ENCODE data around the gene NECAB2.

Gene NECAB2

DNA sequence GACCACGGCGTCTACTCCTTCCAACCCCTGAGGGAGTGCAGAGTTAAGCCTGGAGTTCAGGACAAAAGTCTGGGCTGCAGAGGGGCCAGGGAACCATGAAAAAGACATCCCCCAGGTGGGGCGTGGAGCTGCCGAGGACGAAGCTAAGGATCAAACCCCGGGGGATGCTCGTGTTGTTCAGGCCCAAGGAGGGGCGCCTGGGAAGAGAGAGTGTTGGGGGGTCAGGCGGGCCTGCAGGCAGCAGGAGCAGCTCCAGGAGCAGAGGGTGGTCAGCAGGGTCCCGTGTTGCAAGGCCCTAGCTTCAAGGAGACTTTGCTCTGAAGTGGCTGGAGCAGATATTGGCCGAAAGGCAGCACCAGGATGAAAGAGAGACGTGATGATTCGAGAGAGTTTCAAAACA is 26.7 kb downstream of the NECAB2 start:
- no peak for DNase-seq

DNA sequence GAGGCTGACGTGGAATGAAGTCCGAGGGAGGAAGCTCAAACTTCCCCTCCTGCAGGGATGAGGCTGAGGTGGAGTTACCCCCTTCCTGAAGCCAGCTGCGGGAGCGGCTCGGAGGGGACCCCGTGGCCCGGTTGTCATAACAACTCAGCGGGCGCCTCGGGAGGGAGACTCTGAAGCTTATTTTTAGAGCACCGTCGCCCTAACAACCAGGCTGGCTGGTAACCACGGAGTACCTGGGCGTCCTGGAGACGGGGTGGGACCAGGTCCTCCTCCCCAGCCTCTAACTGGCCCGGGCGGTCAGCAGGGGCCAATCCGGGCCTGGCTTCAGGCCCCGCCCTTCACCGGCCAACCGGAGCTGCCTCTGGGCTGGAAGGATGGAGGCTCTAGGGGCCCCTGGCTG is 27.7 kb downstream of the NECAB2 start:
- DNase-seq, result no peak

DNA sequence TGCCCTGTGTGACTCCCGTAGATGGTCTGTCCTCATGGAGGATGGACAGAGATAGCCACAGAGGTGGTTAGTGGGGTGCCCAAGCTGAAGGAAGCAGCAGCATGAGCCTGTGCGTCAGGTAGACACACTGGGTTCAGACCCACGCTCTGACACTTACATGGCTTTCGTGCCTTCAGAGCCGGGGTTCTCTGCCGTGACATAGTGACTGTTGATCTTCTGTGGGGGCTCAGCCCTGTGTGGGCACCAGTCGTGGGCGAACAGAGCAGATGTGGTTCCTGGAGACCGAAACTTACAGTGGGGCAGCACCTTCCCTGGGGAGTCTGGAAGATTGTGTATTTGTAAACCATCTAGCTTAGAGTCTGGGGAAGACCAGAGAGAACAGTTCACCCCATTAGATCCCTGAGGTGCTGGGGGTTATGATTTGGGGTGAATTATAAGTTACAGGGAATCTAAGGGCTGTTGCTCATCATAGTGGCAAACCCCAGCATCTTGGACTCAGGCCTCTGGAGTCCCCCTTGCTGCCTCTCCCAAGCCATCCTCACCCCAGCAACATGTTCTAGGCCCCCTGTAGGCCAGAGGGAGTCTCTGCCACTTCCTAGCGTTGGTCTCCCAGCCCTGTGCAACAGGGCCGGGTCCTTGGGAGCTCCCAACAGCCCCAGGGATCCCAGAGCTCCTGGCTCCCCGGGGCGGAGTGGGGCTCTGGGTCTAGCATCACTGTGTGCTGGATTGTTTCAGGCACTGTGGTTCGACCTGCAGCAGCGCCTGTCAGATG is 28.6 kb downstream of the NECAB2 start:
- no peak for DNase-seq

DNA sequence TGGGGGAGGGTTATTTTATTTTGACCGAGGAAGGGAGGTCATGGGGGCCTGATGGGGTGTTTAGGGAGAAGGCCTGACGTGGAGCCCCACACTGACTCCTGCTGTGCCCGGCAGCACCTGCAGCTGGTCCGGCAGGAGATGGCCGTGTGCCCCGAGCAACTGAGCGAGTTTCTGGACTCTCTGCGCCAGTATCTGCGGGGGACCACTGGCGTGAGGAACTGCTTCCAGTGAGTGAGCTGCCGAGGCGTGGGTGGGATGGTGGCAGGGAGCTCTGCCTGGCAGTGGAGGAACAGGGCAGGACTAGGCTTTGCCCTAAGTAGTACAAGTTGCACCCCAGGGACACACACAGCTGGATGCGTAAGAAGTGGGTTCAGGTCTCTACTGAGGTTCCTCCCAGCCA is 30.0 kb downstream of the NECAB2 start:
- DNase-seq, result no peak

DNA sequence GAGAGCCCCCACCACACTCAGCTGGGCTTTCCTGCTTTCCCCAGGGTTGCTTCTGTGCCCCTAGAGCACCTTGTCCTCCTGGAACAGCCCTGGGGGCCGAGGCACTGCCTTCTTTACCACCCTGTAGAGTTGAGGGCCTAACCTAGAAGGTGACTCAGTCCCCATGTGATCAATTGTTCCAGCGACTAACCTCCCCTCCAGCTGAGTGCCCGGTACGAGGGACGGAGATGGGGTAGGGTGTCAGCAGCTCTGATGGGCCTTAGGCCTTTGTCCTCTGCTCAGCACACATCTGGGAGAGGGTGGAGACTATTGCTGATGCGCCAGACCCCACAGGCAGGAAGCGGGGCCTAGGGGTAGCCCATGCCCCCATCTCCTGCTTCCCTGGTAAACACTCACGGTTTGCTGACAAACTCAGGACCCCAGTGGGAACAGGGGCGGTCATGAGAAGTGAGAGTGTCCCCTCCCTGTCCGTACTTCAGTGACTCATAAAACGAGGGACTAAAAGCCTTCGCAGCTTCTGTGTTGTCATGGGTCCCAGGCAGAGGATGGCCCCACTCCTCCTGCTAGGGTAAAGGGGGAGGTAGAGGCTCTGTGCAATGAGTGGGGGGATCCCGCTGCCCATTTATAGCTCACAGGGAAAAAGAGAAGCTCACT is 33.1 kb downstream of the NECAB2 start:
- DNase-seq, result no peak

DNA sequence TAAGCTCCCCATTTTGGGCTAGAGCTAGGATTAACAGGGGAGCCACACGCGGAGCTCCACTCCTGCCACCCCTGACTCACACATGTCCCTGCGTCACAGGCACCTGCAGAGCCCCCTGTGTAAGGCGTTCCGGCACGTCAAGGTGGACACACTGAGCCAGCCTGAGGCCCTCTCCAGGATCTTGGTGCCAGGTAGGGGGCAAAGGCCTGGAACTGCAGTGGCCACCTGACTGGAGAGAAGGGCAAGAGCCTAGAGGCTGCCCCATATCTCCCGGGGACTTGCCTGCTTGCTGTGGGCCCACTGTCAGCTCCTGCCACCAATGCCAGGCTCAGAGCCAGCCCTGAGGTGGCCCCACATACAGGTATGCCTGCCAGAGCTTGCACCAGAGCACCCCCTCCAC is 33.7 kb downstream of the NECAB2 start:
- DNase-seq, result no peak

DNA sequence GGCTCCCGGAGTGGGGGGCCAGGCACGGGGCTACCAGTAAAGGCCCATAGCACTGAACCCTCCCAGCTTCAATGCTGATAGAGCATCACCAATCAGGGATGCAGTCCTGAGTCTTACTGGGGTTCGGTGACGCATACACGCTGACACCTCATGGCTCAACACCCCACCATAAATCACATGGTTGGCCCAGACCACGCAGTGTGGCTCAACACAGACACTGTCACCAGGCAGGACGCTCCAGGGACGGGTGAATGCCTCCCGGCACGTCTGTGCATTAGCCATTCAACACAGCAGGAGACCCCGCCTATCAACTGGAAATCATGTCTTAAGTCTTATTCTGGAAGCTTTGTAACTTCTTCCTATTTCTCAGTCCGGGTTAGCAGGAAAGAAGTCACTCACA is 35.0 kb downstream of the NECAB2 start:
- no peak for DNase-seq

DNA sequence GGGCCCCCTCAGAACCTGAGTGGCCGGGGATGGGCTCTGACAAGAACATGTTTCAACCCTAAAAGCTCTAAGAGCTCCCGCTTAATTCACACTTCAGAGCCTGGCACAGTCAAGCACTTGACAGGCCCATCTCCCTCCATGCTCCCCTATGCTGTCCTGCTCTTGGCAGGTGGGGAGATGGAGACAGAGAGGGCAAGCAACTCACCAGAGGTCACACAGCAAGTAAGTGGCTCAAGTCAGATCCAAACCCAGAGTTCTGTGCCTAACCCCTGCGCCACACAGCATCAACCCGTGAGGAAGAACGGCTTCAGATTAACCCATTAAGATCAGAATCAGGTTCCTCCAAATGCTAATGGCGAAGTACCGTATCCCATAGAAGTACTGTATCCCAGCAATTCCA is 36.4 kb downstream of the NECAB2 start:
- DNase-seq, result no peak

DNA sequence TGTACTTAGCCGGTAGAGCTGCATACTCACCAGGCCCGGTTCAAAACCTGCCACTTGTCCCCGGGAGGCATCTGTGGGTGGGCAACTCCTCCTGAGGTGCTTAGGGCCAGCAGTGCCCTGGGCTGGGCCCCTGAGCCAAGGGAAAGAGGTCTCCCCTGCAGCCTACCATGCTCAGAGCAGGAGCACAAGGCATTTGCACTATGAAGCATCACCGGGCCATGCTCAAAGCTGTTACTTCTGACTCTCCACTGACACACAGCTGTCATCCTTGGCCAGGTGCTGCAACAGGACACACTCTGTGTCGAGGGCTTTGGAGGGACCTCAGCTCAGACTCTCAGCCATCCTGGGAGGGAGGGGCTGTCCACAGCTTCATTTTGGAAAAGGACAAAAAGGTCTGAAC is 37.3 kb downstream of the NECAB2 start:
- no peak for DNase-seq

DNA sequence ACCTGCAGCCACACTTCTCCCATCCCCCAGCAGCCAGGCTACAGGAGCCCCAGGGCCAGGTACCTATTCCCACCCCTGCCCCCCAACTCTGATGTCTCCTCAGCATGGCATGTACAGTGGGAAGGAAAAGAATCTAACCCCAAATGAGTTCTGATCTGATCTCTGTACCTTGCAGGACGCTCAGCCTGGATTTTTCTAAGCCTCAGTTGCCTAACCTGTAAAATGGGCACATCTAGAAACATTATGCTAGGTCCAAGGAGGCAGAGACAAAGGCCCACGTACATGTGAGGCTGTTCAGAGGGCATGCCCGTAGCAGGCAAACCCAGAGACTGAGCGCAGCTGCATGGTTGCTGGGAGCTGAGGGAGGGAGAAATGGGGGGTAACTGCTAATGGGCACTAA is 39.5 kb downstream of the NECAB2 start:
- no peak for DNase-seq

DNA sequence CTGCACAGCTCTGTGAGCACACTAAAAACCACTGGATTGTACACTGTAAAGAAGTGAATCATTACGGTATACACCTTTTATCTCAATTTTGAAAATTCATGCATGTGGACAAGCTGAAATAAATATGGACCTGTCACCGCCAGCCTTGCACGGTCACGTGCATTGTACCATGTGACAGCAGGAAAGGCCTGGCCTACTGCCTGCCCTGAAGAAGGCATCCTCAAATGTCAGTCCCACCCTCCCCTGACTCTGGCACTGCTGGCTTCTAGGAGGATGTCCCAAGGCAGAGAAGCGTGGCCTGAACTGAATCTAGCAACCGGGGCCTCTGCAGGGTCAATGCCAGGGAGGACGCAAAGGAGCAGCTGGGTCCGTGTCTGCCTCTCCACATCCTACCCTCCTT is 39.9 kb downstream of the NECAB2 start:
- no peak for DNase-seq

DNA sequence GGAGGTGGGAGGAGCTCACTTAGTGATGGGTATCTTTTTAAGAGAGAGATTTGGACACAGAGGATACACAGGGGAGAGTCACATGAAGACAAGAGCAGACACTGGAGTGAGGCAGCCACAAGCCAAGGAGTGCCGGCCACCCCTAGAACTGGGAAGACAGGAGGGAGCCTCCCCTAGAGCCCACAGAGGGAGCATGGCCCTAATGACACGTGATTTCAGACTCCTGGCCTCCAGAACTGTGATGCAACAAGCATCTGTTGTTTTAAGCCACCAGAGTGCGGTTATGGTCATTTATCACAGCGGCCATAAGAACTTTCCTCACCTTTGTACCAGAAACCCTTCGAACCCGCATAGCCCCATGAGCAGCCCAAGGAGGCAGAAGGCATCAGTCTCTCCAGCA is 41.2 kb downstream of the NECAB2 start:
- DNase-seq, result no peak

DNA sequence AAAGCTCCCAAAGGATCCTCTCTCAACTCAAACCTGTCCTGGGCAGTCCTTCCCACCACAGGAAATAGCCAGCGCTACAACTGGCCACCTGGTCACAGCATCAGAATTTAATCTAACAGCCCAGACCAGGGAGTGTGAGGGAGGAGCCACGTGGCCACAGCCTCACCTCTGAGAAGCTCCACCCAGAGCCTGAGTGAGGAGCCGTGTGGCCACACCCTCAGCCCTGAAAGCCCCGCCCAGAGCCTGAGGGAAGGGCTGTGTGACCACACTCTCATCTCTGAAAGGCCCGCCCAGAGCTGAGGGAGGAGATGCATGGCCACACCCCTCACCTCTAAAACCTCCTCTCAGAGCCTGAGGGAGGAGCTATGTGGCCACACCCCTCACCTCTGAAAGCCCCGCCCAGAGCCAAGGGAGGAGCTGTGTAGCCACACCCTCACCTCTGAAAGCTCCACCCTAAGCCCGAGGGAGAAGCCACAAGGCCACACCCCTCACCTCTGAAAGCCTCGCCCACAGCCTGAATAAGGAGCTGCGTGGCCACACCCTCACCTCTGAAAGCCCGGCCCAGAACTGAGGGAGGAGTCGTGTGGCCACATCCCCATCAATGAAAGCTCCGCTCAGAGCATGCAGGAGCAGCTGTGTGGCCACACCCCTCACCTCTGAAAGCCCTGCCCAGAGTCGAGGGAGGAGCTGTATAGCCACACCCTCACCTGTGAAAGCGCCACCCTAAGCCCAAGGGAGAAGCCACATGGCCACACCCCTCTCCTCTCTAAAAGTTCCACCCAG is 45.9 kb downstream of the NECAB2 start:
- peak; percentile 59 for DNase-seq

DNA sequence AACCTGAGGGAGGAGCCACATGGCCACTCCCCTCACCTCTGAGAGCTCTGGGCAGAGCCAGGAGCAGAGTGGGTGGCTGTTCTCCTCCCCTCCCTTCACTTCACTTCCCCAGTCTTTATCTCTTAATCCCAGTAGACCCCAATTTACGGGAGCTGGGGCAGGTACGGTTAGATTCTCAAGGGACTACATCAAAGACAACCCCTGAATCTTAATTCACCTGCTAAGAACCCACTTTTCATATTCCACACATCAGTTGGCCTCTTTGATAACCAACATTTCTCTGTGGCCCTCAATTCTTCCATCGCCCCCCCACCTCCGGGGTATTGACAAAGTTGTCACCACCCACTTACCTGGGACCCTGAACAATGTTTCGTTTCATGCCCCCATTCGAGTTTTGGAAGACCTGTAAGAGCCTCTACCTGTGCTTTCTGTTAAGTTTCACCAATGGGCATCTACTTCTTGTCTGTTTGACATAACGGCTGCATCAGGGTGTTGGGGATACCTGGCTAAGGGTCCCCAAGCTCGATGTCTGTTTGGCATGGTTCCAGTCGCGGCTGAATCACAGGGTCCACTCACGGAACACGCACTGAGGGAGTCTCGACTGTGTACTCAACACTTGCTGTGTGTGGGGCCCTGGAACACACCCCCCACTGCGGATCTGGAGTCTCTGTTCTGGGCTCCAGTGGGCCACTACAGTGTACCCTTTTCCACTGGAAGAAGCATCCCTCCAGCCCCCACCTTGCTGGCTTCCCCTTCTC is 46.7 kb downstream of the NECAB2 start:
- no peak for DNase-seq

DNA sequence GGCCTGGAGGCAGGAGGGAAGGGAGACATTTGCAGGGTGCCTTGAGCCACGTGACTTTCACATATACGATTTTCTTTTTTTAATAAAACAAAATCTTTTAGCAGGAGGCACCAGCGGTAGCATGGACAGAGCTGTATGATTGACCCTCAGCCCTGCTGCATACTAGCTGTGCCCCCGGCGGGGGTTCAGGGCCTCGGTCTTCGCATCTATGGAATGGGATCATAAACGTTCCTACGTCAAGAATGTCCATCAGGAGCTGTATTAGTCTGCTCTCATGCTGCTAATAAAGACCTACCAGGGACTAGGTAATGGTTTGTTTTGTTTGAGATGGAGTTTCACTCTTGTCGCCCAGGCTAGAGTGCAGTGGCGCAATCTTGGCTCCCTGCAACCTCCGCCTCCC is 47.4 kb downstream of the NECAB2 start:
- DNase-seq, result no peak

DNA sequence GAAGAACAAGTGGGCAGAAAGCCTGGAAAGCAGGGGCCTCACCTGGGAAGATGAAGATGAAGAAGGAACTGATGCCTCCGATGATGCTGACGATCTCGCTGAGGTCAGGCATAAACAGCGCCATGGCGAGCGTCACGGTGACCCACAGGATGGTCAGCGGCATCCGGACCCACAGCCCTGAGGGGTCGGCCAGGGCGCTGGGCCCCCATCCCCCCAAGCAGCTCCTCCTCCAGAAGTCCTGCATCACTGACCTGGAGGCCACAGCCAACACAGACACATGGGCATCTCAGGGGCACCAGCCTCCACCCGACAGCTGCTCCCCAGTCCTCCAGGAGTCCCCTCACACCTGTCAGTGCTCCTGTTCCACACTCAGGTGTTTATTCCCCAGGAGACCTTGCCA is 48.4 kb downstream of the NECAB2 start:
- no peak for DNase-seq

DNA sequence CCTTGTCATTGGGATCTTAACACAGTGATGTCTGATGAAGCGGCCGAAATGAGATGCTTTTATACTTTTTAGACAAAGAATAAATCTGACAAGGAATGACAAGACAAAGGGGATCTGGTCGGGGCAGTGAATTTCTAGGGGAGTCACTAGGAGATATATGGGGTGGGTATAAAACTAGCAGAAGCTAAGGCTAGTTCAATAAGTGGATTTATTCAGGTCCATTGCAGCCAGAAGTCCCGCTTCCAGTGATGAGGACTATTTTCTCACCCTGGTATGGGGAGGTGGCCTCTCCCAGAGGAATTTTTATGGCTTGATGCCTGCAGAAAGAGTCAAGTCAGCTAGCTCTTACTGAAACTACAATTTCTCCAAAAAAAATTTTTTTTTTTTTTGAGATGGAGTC is 50.7 kb downstream of the NECAB2 start:
- DNase-seq, result no peak

DNA sequence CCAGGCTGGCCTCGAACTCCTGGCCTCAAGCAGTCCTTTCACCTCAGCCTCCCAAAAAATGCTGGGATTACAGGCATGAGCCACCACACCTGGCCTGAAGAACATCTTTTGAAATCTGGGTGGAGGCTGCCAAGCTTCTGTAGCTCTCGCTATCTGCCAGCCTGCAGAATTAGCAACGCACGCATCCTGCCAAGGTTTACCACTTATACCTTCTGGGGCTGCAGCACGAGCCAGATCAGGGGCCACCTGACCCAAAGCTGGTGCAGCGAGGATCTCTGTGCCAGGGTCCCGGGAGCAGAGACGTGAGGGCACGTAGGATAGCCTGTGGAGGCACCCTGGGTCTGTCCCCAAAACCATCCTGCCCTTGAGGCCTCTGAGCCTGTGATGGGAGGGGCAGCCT is 52.3 kb downstream of the NECAB2 start:
- no peak for DNase-seq

DNA sequence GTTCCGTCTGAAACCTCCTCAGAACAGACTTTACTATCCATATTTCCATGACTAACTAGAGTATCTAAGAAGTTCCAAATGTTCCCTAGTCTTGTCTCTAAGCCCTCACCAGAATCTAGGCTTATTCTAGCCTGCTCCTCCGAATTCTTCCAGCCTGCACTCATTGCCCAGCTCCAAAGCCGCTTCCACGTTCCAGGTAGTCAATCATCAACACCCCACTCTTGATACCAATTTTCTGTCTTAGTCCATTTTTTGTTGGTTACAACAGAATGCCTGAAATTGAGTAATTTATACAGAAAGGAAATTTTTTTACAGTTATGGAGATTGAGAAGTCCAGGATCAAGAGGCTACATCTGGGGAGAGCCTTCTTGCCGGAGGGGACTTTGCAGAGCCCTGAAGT is 53.4 kb downstream of the NECAB2 start:
- no peak for DNase-seq

DNA sequence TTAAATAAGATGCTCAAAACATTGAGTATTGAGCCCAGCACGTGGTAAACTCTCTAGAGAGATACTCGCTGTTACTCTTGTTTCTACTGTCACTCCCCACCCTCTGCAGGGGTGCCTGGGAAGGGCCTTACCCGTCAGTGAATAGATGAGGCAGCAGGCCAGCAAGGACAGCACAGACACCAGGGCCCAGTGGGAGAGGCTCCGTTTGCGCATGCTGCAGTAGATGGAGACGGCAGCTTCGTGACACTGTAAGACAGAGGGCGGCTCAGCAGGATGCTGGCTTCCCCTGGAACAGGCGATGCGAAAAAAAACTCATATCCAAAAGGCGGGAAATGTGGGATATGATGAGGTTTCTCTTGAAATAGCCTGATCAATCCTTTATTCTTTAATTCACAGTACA is 54.6 kb downstream of the NECAB2 start:
- no peak for DNase-seq

DNA sequence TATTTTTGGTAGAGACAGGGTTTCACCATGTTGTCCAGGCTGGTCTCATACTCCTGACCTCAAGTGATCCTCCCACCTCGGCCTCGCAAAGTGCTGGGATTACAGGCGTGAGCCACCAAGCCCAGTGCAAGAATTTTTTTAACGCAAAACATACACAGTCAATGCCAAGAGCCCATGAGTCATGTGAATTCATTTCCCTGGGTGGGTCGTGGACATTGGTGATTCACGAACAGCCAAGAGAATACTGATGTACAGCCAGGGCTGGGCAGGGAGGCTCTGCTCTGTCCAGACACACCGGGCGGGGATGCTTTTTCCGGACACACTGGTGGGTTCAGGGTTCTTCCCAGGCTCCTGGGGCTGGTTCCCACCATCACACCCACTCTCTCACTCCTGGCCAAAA is 56.8 kb downstream of the NECAB2 start:
- DNase-seq, result no peak

DNA sequence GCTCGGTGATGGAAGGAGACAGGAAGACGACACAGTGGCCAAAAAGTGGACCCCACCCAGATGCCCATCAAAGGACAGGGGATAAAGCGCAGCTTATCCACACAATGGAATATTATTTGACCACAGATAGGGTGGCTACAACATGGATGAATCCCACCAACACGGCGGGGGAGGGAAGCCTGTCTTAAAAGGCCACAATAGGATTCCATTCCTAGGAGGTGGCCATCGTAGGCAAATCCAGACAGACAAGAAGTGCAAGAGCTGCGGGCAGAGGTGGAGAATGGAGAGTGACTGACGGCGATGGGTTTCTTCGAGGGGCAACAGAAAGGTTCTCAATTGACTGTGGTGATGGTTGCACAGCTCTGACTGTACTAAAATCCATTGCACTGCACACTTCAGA is 58.6 kb downstream of the NECAB2 start:
- no peak for DNase-seq

DNA sequence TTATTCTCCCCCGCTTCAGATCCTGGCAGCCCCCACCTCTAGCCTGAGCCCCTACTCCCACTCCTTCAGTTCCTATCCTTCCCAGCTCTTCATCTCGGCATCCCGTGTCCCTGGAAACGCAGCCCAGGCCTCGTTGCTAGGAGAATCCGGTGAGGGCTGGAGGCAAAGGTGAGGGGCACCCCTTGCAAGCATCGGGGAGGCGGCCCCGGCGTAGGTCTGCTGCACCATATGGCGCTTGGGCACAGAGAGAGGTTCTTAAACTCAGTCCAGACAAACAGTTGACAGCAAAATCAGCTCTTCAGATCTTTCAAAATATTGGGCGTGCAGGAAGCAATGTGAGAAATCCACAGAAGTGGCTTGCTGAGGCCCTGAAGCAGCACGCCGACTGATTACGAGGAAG is 59.6 kb downstream of the NECAB2 start:
- DNase-seq, result no peak

Measured in suppressor macrophage treated with lipopolysaccharide for 4 hours (primary cell).